ENCODE measurements around the gene PPM1H.
"Not testable (repeated sequence)": the region's sequence is repeated elsewhere in the genome, so short reads cannot be mapped to it uniquely, and the experiment has no call there.

PPM1H gene

GRCh38 chr12:62694632-62695031 is 240.3 kb downstream of the PPM1H start:
- DNase-seq (ENCODE audit: insufficient read length, low spot score) (no peak), FAIRE-seq (no peak)

GRCh38 chr12:62694116-62694515 is 240.8 kb downstream of the PPM1H start:
- FAIRE-seq (no peak), DNase-seq (ENCODE audit: insufficient read length, low spot score) (no peak)

GRCh38 chr12:62693376-62694050 is 241.4 kb downstream of the PPM1H start:
- no peak for DNase-seq (ENCODE audit: insufficient read length, low spot score)
- no peak for FAIRE-seq

GRCh38 chr12:62692884-62693283 is 242.1 kb downstream of the PPM1H start:
- DNase-seq (ENCODE audit: insufficient read length, low spot score) (peak; percentile 30), FAIRE-seq (no peak)

- DNase-seq (ENCODE audit: insufficient read length, low spot score): no peak
- FAIRE-seq: no peak
These were observed 243.6 kb downstream of the PPM1H start for GRCh38 chr12:62691309-62691708.

GRCh38 chr12:62689042-62689839 is 245.7 kb downstream of the PPM1H start:
- DNase-seq (ENCODE audit: insufficient read length, low spot score) (no peak), FAIRE-seq (no peak)

- no peak for FAIRE-seq
- DNase-seq (ENCODE audit: insufficient read length, low spot score): no peak
These were observed 248.0 kb downstream of the PPM1H start for GRCh38 chr12:62686938-62687337.

- DNase-seq (ENCODE audit: insufficient read length, low spot score) (no peak), FAIRE-seq (no peak)
These were observed 250.2 kb downstream of the PPM1H start for GRCh38 chr12:62684570-62685295.

GRCh38 chr12:62683776-62684569 is 251.0 kb downstream of the PPM1H start:
- DNase-seq (ENCODE audit: insufficient read length, low spot score) (no peak), FAIRE-seq (no peak)

GRCh38 chr12:62681306-62681705 is 253.6 kb downstream of the PPM1H start:
- FAIRE-seq: no peak

GRCh38 chr12:62679608-62680007 is 255.3 kb downstream of the PPM1H start:
- DNase-seq (ENCODE audit: insufficient read length, low spot score) (no peak), FAIRE-seq (no peak)

More at GRCh38 chr12:62681306-62681705, 253.6 kb downstream of the PPM1H start:
- DNase-seq (ENCODE audit: insufficient read length, low spot score): no peak

- no peak for DNase-seq (ENCODE audit: insufficient read length, low spot score)
- no peak for FAIRE-seq
These were observed 257.6 kb downstream of the PPM1H start for GRCh38 chr12:62677355-62677754.

- FAIRE-seq (peak; percentile 20), DNase-seq (ENCODE audit: insufficient read length, low spot score) (no peak)
These were observed 258.2 kb downstream of the PPM1H start for GRCh38 chr12:62676521-62677307.

GRCh38 chr12:62673028-62673815 is 261.7 kb downstream of the PPM1H start:
- DNase-seq (ENCODE audit: insufficient read length, low spot score) (no peak), FAIRE-seq (no peak)

GRCh38 chr12:62670986-62671720 is 263.8 kb downstream of the PPM1H start:
- DNase-seq (ENCODE audit: insufficient read length, low spot score) (no peak), FAIRE-seq (no peak)

- FAIRE-seq: no peak
These were observed 266.2 kb downstream of the PPM1H start for GRCh38 chr12:62668782-62669181.

GRCh38 chr12:62664951-62665350 is 270.0 kb downstream of the PPM1H start:
- DNase-seq (ENCODE audit: insufficient read length, low spot score); FAIRE-seq: not testable (repeated sequence)

More at GRCh38 chr12:62668782-62669181, 266.2 kb downstream of the PPM1H start:
- DNase-seq (ENCODE audit: insufficient read length, low spot score): no peak

- DNase-seq (ENCODE audit: insufficient read length, low spot score) (peak; percentile 45), FAIRE-seq (no peak)
These were observed 274.2 kb downstream of the PPM1H start for GRCh38 chr12:62660756-62661155.
